IPS DF 6.9 (cell line): ENCODE results near the gene DDX52.

ENCODE experiments used
- DNase-seq: peaks from one replicate; pipeline ENCODE4 v3.0.0-alpha.2; 2013; ENCODE audit warnings: low read depth, low spot score
- H3K27ac ChIP-seq: one replicate; pipeline ENCODE4 v1.5.1; 2013; ENCODE audit warnings: low read length, control low read depth
- H3K27me3 ChIP-seq: 2 replicates; pipeline ENCODE4 v1.6.1; 2013; ENCODE audit warnings: mild to moderate bottlenecking, low read length; ENCODE audit not compliant: control insufficient read depth, insufficient read depth
- H3K36me3 ChIP-seq: 2 replicates; pipeline ENCODE4 v1.6.1; 2013; ENCODE audit warnings: low read length; ENCODE audit not compliant: control insufficient read depth, insufficient read depth
- H3K4me1 ChIP-seq: 2 replicates; pipeline ENCODE4 v1.6.1; 2013; ENCODE audit warnings: low read length; ENCODE audit not compliant: control insufficient read depth, insufficient read depth
- H3K4me3 ChIP-seq: 2 replicates; pipeline ENCODE4 v1.5.1; 2013; ENCODE audit warnings: mild to moderate bottlenecking, low read length
- H3K9me3 ChIP-seq: 2 replicates; pipeline ENCODE4 v1.6.1; 2013; ENCODE audit warnings: low read length, inconsistent platforms; ENCODE audit not compliant: control insufficient read depth, insufficient read depth
- WGBS: extraction: QIAGEN DNeasy Blood & Tissue Kit; methylation state at CpG from one replicate; pipeline ENCODE4 v1.1.7; 2013; ENCODE audit warnings: mixed read lengths, missing lambda C conversion rate; ENCODE audit not compliant: insufficient read length, insufficient coverage; 5-methylcytosine and 5-hydroxymethylcytosine counted together

DDX52 gene

DNA sequence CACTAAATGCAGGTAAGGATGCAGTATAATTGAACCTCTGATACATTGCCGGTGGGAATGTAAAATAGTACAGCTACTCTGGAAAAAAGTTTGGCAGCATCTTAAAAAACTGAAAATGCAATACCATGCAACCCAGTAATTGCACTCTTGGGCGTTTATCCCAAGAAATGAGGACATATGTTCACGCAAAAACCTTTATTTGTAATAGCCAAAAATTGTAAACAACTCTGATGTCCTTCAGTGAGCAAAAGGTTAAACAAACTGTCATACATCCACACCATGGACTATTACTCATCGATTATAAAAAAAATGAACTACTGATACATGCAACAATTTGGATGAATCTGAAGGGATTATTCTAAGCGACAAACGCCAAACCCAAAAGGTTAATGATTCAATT, 51.0 kb downstream of the DDX52 start:
- Histone ChIP-seq H3K36me3 (no peaks in the 10 kb centered on the region), H3K27ac (no peak overlapping the region), H3K27me3 (no peaks in the 10 kb centered on the region), H3K4me3 (no peak overlapping the region), H3K9me3 (no peaks in the 10 kb centered on the region), H3K4me1 (no peaks in the 10 kb centered on the region)
- DNase-seq: no peak
- WGBS: no CpG with 5 or more reads among the region's 6 CpGs

DNA sequence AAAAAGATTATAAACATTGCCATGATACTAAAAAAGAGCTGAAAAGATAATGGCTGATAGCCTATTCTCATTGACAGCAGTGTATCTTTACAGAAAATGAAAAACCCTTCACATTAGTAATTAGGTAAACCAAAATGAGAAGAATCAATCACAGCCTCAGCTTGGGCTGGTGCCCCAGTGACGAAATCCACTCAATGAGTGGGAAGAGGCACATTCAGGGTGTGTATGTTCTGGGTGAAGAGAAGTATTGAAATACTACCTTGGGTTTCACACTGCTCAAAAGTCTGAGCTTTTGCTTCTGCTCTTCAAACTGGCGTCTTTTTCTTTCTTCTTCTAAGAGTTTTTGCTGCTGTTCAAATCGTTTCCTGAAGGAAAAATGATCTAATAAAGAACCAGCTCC, 58.2 kb downstream of the DDX52 start:
- Histone ChIP-seq H3K4me1 (no peaks in the 10 kb centered on the region), H3K27me3 (no peaks in the 10 kb centered on the region), H3K4me3 (no peak overlapping the region), H3K9me3 (no peaks in the 10 kb centered on the region), H3K36me3 (peaks cover 2% of the 10 kb centered on the region), H3K27ac (no peak overlapping the region)
- no CpG with 5 or more reads among the region's 3 CpGs for WGBS
- no peak for DNase-seq

DNA sequence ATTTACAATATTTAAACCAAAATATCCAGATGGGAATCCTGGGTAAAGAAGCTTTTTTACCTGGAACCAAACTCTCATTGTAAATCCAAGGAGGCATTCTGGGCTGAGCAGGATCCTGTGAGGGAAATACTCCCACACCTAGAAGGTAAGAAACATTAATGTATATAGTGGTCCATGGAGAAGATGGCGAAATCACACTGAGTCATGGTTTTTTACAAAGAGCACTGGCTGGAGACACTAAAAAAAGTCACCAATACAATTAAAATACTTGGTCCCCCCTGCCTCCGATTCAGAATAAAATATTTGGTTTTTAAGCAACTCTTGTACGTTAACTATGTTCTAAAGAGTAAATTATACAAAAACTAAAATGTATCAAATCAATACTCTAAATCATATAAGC, 67.0 kb downstream of the DDX52 start:
- no peak overlapping the region for H3K27ac ChIP-seq
- H3K36me3 ChIP-seq: no peaks in the 10 kb centered on the region
- no peaks in the 10 kb centered on the region for H3K27me3 ChIP-seq
- no peak overlapping the region for H3K4me3 ChIP-seq
- no CpG with 5 or more reads among the region's 3 CpGs for WGBS
- no peaks in the 10 kb centered on the region for H3K4me1 ChIP-seq
- DNase-seq: no peak
- H3K9me3 ChIP-seq: no peaks in the 10 kb centered on the region

DNA sequence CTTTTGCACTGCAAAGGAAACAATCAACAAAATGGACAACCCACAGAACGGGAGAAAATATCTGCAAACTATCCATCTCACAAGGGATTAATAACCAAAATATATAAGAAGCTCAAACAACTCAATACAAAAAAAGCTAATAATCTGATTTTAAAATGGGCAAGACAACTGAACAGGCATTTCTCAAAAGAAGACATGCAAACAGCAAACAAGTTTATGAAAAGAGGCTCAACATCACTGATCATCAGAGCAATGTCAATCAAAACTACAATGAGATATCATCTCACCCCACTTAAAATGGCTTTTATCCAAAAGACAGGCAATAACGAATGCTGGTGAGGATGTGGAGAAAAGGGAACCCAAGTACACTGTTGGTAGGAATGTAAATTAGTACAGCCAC, 68.8 kb downstream of the DDX52 start:
- no peak overlapping the region for H3K4me3 ChIP-seq
- no peaks in the 10 kb centered on the region for H3K4me1 ChIP-seq
- no peak overlapping the region for H3K27ac ChIP-seq
- H3K36me3 ChIP-seq: no peaks in the 10 kb centered on the region
- H3K27me3 ChIP-seq: no peaks in the 10 kb centered on the region
- DNase-seq: no peak
- WGBS: no CpG with 5 or more reads among the region's 2 CpGs
- no peaks in the 10 kb centered on the region for H3K9me3 ChIP-seq

DNA sequence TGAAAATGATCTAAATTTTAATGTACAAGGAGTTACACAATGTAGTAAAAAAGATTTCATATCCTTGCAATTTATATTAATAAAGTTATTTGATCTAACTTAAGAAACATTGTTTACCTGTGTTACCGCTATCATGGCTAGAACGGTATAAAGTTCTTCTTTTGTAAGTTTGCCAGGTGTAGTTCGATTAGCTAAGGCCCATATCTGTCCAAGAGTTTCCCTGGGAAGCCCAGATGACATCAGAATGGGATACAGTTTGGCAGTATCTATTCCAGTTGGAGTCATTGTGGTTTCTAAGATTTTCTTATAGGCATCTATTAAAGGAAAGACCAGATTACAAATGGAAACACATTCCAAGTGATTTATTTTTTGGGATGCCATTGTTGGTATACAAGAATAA, 71.6 kb downstream of the DDX52 start:
- Histone ChIP-seq H3K9me3 (no peaks in the 10 kb centered on the region), H3K4me1 (no peaks in the 10 kb centered on the region), H3K4me3 (no peak overlapping the region), H3K27ac (no peak overlapping the region), H3K36me3 (peaks cover 6% of the 10 kb centered on the region; the same call in 1 of the 2 replicates), H3K27me3 (no peaks in the 10 kb centered on the region)
- WGBS: no CpG with 5 or more reads among the region's 3 CpGs
- DNase-seq: no peak

DNA sequence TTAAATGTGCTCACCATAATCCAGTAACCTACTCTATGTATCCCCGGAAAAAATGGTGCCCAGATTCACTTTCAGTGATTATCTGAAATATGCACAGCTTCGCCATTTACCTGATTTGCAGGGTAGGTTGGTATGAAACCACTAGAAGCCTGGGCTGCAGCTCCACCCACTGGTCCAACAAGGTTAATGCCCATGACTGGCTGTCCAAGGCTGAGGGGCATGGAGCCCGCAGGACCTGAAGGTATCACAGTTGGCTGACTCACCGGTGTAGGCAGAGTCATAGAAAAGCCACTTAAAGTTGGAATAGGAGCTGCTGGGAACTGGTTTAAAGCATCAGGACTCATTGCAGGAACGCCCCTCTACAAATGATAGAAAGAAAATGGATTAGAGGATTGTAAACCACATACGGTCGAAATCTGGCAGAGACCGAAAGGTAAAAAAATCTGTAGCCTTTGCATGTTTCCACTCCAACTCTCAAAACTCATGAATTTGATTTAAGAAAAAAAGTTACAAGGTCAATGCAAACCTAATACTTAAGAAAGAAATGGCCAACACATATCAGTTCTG, 72.6 kb downstream of the DDX52 start:
- Histone ChIP-seq H3K36me3 (peaks cover 6% of the 10 kb centered on the region; the same call in 1 of the 2 replicates), H3K4me3 (no peak overlapping the region), H3K4me1 (no peaks in the 10 kb centered on the region), H3K27me3 (no peaks in the 10 kb centered on the region), H3K27ac (no peak overlapping the region), H3K9me3 (no peaks in the 10 kb centered on the region)
- no CpG with 5 or more reads among the region's 8 CpGs for WGBS
- peak; percentile 33 for DNase-seq

DNA sequence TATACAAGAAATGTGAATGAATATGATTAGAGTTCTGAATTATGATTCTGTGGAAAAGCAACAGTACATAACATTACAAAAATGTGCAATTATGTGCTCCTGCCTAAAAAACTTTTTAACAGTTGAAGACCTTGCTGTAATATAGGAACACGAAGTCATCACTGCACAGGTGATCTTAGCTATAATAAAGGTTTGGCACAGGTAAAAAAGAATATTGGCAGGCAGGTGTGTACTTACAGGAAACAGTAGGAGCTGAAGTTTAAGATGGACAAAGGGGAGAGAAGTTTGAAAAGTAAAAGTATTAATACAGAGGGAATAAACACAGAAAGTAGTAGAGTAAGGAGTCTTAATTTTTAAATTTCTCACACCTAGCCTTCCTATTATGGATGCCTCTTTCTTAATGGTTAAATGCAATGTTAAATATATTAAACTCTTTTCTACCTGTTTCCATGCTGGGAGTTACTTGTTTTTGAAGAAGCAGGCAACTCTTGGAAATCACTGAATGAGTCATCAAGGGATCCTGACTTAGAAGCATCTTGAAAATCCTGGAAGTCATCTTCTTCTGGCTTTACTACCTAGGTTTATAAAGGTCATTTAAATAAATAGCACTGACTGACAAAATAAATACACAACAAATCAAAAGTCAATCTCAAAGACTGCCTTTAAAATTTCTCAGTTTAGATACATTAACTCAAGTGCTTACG, 74.7 kb downstream of the DDX52 start:
- H3K36me3 ChIP-seq: peaks cover 6% of the 10 kb centered on the region; the same call in 1 of the 2 replicates
- H3K27me3 ChIP-seq: no peaks in the 10 kb centered on the region
- no CpG with 5 or more reads among the region's 2 CpGs for WGBS

DNA sequence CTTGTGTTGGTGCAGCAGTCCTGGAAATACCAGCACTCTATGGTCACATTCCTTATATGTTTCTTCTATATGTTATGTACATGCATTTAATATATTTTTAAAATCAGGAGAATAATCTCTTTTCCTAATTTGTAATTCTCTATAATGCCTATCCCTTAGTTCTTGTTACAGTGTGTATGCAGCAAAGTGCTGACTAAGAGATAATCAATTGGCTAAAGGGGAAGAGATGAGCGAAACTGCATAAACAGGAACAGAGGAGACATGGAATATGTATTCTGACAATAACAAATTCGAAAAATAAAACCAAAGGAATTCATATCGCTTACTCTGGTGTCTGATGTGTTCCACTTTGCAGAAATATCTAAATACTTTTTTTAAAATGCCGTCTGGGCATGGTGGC, 75.7 kb downstream of the DDX52 start:
- H3K36me3 ChIP-seq: peaks cover 6% of the 10 kb centered on the region; the same call in 1 of the 2 replicates
- WGBS: no CpG with 5 or more reads among the region's 4 CpGs

More for the DNA sequence above, 74.7 kb downstream of the DDX52 start:
- Histone ChIP-seq H3K9me3 (no peaks in the 10 kb centered on the region), H3K4me3 (no peak overlapping the region), H3K4me1 (no peaks in the 10 kb centered on the region), H3K27ac (no peak overlapping the region)
- DNase-seq: no peak

DNA sequence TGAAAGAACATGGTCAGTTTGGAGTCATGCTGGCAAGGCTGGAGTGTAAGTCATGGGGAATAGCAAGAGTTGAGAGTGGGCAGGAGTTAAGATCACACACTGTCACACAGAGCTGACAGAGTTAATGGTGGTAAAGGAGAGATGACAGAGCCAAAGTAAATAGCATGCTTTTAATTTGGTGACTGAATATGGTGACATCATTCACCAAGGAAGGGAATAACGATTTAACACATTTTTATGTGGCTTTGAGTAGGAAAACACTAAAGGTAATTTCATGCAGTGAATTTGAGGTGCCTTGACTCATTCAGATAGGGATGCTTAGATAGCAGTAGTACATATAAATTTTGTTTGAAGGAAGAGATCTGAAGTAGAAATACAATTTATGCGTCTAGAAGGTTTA, 76.1 kb downstream of the DDX52 start:
- peaks cover 6% of the 10 kb centered on the region; the same call in 1 of the 2 replicates for H3K36me3 ChIP-seq
- no peak overlapping the region for H3K27ac ChIP-seq
- H3K4me1 ChIP-seq: no peaks in the 10 kb centered on the region
- DNase-seq: no peak
- no CpG with 5 or more reads among the region's 2 CpGs for WGBS
- no peak overlapping the region for H3K4me3 ChIP-seq
- no peaks in the 10 kb centered on the region for H3K9me3 ChIP-seq
- no peaks in the 10 kb centered on the region for H3K27me3 ChIP-seq

More for the DNA sequence above, 75.7 kb downstream of the DDX52 start:
- Histone ChIP-seq H3K4me3 (no peak overlapping the region), H3K4me1 (no peaks in the 10 kb centered on the region), H3K27me3 (no peaks in the 10 kb centered on the region), H3K27ac (no peak overlapping the region), H3K9me3 (no peaks in the 10 kb centered on the region)
- DNase-seq: no peak

DNA sequence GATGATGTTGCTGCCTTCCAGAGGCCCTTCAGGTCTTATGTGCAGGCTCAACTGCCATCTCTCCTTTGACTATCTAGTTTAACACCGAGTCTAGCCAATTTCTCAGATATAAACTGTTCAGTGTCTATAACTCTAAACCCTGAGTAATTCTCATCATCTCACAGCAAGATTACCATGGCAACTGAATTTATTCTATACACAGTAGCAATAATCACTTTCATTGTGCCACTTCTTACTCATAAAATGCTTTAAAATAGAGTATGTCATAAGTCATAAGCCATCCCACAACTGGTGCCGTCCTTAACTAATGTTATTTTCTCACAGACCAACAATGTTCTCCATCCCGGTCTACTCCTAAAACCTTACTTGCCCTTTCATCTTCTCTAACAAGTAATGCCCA, 79.0 kb downstream of the DDX52 start:
- Histone ChIP-seq H3K27ac (no peak overlapping the region), H3K4me1 (no peaks in the 10 kb centered on the region), H3K27me3 (no peaks in the 10 kb centered on the region), H3K4me3 (no peak overlapping the region), H3K9me3 (no peaks in the 10 kb centered on the region), H3K36me3 (peaks cover 6% of the 10 kb centered on the region; the same call in 1 of the 2 replicates)
- no CpG with 5 or more reads among the region's 3 CpGs for WGBS
- no peak for DNase-seq
